ENCODE measurements around the gene LAMB4.

Gene LAMB4

GRCh38 chr7:108097703-108098102 is 32.5 kb downstream of the LAMB4 start:
- no peaks in the 10 kb centered on the region for H3F3A ChIP-seq (ENCODE audit: control insufficient read depth, insufficient read depth)
- H3K36me3 ChIP-seq (ENCODE audit: control insufficient read depth, low read length), result no peaks in the 10 kb centered on the region
- no peak overlapping the region for H3K4me2 ChIP-seq (ENCODE audit: low read length)
- no peak overlapping the region for H3K4me3 ChIP-seq (ENCODE audit: low read length)
- no peak overlapping the region for H3K27ac ChIP-seq (ENCODE audit: low read depth, low read length)
- no peaks in the 10 kb centered on the region for H3K79me2 ChIP-seq (ENCODE audit: control insufficient read depth, low read length)
- H3K9me3 ChIP-seq (ENCODE audit: control insufficient read depth, insufficient read depth, low read length), result no peaks in the 10 kb centered on the region
- H3K27me3 ChIP-seq (ENCODE audit: control insufficient read depth, low read length), result peaks cover 21% of the 10 kb centered on the region
- no peak for TF ChIP-seq EZH2phosphoT487 (IDR thresholded peaks at IDR 0.05; ENCODE audit: borderline replicate concordance, low read length)
- TF ChIP-seq CTCF (IDR thresholded peaks at IDR 0.05; ENCODE audit: low read depth, low read length, poor library complexity, severe bottlenecking), result peak; percentile 55
- peaks cover 10% of the 10 kb centered on the region for H3K4me1 ChIP-seq (ENCODE audit: control insufficient read depth, low read length)
- no peaks in the 10 kb centered on the region for H4K20me1 ChIP-seq (ENCODE audit: control insufficient read depth, insufficient read depth, low read depth, low read length)
- H3K9me2 ChIP-seq (replicated peaks; ENCODE audit: control insufficient read depth, low read length), result no peaks in the 10 kb centered on the region

GRCh38 chr7:108096996-108097395 is 33.2 kb downstream of the LAMB4 start:
- Histone ChIP-seq H3K4me1 (ENCODE audit: control insufficient read depth, low read length) (peaks cover 10% of the 10 kb centered on the region), H3K27me3 (ENCODE audit: control insufficient read depth, low read length) (peaks cover 21% of the 10 kb centered on the region), H3K4me2 (ENCODE audit: low read length) (no peak overlapping the region), H3K9me2 (replicated peaks; ENCODE audit: control insufficient read depth, low read length) (no peaks in the 10 kb centered on the region), H3K36me3 (ENCODE audit: control insufficient read depth, low read length) (no peaks in the 10 kb centered on the region), H3F3A (ENCODE audit: control insufficient read depth, insufficient read depth) (no peaks in the 10 kb centered on the region), H3K4me3 (ENCODE audit: low read length) (no peak overlapping the region), H4K20me1 (ENCODE audit: control insufficient read depth, insufficient read depth, low read depth, low read length) (no peaks in the 10 kb centered on the region), H3K27ac (ENCODE audit: low read depth, low read length) (no peak overlapping the region), H3K79me2 (ENCODE audit: control insufficient read depth, low read length) (no peaks in the 10 kb centered on the region), H3K9me3 (ENCODE audit: control insufficient read depth, insufficient read depth, low read length) (no peaks in the 10 kb centered on the region)
- TF ChIP-seq EZH2phosphoT487 (IDR thresholded peaks at IDR 0.05; ENCODE audit: borderline replicate concordance, low read length), result no peak
- no peak for TF ChIP-seq CTCF (IDR thresholded peaks at IDR 0.05; ENCODE audit: low read depth, low read length, poor library complexity, severe bottlenecking)

- Histone ChIP-seq H3F3A (ENCODE audit: control insufficient read depth, insufficient read depth) (no peaks in the 10 kb centered on the region), H3K36me3 (ENCODE audit: control insufficient read depth, low read length) (no peaks in the 10 kb centered on the region), H3K9me3 (ENCODE audit: control insufficient read depth, insufficient read depth, low read length) (no peaks in the 10 kb centered on the region), H3K4me2 (ENCODE audit: low read length) (no peak overlapping the region), H3K79me2 (ENCODE audit: control insufficient read depth, low read length) (no peaks in the 10 kb centered on the region), H3K27me3 (ENCODE audit: control insufficient read depth, low read length) (peaks cover 15% of the 10 kb centered on the region), H4K20me1 (ENCODE audit: control insufficient read depth, insufficient read depth, low read depth, low read length) (no peaks in the 10 kb centered on the region), H3K4me1 (ENCODE audit: control insufficient read depth, low read length) (peaks cover 10% of the 10 kb centered on the region), H3K4me3 (ENCODE audit: low read length) (no peak overlapping the region), H3K27ac (ENCODE audit: low read depth, low read length) (no peak overlapping the region), H3K9me2 (replicated peaks; ENCODE audit: control insufficient read depth, low read length) (no peaks in the 10 kb centered on the region)
- no peak for TF ChIP-seq EZH2phosphoT487 (IDR thresholded peaks at IDR 0.05; ENCODE audit: borderline replicate concordance, low read length)
- TF ChIP-seq CTCF (IDR thresholded peaks at IDR 0.05; ENCODE audit: low read depth, low read length, poor library complexity, severe bottlenecking), result no peak
Measured at GRCh38 chr7:108094933-108095710, 35.0 kb downstream of the LAMB4 start.
